Measurements from ENCODE around the gene RNF225.
"Not testable (repeated sequence)": the region's sequence is repeated elsewhere in the genome, so short reads cannot be mapped to it uniquely, and the experiment has no call there.

RNF225 gene

DNA sequence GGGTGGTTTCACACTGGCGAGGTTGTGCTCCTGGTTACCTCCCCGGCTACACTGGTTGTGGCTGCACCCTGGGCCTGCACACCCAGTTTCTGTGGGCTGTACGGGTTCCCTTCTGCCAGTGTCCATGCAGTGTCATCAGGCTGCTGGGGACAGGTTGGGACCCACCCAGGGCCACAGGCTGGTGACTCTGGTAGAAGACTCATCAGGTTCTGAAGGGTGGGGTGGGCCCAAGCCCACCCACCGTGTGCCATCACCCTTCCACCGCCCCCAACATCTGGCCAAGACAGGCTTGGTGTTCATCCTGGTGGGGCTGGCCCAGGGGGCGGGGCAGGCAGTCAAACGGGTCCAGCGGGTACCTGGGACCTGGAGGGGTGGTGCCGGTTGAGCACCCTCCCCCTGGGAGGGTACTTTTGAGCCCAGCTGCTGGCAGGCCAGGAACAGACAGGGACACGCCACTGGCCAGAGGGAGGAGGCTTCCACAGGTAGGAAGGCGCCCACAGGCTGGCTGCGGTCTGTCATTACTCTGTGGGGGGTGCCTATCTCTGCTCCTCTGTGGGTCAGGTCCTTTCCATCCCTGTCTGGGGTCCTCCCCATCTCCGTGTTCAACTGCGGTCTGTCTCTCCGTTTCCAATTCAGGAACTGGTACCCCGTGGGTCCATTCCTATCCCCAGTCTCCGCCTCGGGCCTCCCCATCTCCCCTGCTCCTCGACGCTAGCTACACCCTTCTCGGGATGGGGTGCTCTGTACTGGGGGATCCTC, at the start of gene RNF225:
Gene RNF225, plus strand, starts transcription at position 437 of the 759 bp plus-strand sequence. CDS start 434 bp downstream, outside the sequence.
- peak; percentile 81 for DNase-seq

DNA sequence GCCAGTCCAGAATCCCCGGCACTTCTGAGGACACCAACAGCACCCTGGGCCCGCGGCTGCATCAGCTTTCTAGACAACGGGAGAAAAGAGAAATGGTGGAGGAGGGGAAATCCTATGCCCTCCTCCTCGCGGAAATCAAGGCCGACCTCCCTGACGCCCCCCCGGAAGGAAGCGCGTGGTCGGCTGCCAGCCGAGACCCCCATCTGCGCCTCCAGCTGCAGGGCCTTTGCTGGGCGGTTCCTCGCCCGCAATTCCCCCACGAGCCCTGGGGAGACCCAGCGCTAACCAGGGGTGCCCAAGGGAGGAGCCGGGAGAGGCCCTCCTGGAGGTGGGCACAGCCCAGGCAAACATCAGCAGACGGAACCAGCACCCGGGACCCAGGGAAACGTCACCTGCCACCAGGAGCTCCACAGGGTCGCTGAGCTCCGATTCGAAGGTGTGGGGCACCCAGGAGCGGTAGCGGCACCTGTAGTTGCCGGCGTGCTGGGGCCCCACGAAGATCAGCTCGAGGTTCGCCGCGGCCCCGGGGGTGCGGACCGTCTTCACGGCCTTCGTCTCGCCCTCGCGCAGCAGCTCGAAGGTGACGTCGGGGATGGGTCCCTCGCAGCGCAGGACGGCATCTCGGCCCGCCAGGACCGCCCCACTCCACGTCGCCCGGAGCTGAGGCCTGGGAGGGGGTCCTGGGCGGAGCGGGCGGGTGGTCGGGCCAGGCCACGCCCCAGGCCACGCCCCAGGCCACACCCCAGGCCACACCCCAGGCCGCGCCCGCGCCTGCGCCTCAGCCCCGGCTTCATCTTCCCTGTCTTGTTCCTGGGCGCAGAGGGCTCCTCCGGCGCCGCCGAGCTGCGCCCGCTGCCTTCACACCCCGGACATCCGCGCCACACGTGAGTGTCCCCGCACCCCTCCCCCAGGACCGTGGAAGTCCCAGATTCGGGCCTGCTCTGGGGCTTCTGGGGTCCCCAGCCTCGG, 48.2 kb upstream of the RNF225 start:
- DNase-seq, result peak; percentile 91

DNA sequence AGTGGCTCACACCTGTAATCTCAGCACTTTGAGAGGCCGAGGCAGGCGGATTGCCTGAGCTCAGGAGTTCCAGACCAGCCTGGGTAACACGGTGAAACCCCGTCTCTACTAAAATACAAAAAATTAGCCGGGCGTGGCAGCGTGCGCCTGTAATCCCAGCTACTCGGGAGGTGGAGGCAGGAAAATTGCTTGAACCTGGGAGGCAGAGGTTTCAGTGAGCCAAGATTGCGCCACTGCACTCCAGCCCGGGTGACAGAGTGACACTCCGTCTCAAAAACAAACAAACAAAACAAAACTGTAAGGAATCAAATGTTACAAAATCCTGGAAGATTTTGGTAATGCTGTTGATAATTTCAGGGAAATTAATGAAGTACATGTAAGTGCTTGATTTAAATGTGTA, 47.4 kb upstream of the RNF225 start:
- DNase-seq, result not testable (repeated sequence)

DNA sequence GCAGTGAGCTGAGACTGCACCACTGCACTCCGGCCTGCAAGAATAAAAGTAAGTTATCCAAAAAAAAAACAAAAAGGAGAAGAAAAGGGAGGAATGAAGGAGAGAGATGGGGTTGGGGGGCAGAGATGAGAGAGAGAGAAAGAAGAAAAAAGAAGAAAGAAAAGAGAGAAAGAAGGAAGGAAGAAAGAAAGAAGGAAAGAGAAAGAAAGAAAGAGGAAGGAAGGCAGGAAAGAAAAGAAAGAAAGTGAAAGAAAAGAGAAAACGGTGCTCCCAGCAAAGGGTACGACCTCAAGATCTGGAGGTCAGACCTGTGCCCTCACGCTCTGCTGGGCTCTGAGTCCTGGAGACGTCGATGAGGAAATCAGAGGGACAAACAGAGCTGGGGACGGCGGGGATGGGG, 45.9 kb upstream of the RNF225 start:
- DNase-seq, result no peak

DNA sequence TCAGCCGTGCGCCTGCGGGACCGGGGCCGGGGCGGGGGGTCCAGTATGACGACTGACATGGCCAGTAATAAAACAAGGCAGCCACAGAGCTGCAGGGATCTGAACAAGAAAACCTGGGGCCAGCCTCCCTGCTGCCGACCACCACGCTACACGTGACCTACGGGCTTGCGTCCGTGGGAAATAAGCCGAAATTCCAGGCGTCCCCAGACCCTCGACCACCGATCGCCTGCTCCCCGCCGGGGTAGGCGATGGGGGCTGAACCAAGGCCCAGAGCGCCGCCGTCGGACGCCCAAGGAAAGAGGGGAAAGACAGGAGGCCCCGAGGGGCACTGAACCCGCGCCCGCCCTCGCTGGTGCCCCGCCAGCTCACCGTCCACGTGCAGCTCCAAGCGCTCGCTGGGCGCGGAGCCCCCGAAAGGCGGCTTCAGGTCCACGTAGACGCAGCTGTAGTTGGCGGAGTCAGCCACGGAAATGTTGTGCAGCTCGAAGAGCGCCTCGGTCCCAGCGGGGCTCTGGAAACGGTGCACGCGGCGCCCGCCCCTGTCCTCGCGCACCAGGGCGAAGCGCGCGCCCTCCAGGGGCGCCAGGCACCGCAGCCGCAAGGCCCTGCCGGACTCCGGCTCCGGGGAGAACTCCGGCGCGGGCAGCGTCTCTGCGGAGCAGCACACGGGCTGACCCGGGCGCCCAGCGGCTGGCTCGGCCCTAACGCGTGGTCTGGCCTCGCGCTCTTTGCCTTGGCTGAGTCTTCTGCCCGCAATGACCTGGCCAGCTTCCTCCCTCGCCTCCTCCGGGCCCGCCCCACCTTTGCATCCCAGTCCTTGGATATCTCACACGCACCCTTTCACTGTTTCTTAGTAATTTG, 45.2 kb upstream of the RNF225 start:
- no peak for DNase-seq

DNA sequence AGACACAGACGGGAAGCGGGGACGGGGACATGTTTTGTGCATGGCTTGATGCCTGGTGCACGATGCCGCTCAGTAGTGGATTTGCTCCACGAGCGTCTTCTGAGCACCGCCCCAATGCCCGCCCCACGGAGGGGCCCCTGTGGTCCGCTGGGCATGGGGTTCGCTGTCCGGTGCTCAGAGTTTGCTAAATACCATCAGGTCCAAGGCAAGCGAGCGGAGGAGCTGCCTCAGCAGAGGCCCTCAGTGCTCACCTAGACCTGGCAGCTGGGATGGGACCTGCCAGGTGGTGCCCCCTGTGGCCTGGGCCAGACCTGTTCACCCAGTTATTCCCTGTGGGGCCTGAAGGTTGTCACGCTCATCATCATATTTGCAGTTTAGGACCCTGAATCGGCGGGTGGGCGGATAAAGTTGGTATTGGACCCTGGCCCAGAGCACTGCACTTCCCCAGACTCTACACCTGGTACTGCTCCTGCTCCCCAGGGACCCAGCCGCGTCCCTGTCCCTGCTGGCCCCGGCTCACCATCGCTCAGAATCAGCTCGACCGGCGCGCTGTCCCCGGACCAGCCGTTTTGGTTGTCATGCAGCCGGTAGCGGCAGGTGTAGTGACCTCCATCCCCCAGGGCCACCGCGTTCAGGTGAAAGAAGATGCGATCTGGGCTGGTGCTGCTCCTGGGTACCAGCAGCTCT, 44.4 kb upstream of the RNF225 start:
- DNase-seq, result no peak

DNA sequence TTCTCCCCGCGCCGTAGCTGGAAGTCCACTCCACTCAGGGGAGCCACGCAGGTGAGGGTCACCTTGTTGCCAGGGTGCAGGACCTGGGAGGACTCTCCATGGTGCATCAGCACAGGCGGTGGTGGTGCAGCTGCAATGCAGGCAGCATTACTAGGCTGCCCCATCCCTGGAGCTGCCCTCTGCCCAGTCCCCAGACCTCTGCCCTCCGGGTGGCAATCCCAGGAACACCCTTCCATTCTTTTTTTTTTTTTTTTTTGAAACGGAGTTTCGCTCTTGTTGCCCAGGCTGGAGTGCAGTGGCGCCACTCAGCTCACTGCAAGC, 43.9 kb upstream of the RNF225 start:
- no peak for DNase-seq

GRCh38 chr19:58351990-58352755, 43.3 kb upstream of the RNF225 start:
- no peak for DNase-seq

GRCh38 chr19:58352760-58353671, 42.4 kb upstream of the RNF225 start, which contains the start of gene A1BG:
Gene A1BG, minus strand, starts transcription at chr19:58353492. Its CDS starts 55 bp downstream, at chr19:58353437.
- no peak for DNase-seq

GRCh38 chr19:58353717-58354477, 41.6 kb upstream of the RNF225 start:
- DNase-seq, result no peak

- DNase-seq, result no peak
Observed at GRCh38 chr19:58354478-58355030, 40.9 kb upstream of the RNF225 start.

DNA sequence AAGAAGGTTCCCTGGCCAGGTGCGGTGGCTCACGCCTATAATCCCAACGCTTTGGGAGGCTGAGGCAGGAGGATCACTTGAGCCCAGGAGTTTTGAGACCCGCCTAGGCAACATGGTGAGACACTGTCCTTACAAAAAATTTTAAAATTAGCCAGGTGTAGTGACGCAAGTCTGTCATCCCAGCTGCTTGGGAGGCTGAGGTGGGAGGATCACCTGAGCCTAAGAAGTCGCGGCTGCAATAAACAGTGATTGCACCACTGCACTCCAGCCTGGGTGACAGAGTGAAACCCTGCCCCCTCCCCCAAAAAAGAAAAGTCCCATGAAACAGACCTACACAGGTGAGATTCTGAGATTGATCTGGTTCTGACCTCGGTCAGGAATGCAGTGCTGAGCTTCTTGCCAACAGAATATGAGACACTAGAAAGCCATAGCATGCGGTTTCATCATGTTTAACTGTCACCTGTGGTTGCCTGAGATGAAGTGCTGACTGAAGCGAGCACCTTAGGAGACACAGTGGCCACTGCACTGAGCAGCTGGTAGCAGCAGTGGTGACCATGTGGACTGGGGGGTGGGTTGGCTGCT, 40.1 kb upstream of the RNF225 start:
- no peak for DNase-seq

- peak; percentile 82 for DNase-seq
Observed at GRCh38 chr19:58355908-58356765, 39.3 kb upstream of the RNF225 start.

DNA sequence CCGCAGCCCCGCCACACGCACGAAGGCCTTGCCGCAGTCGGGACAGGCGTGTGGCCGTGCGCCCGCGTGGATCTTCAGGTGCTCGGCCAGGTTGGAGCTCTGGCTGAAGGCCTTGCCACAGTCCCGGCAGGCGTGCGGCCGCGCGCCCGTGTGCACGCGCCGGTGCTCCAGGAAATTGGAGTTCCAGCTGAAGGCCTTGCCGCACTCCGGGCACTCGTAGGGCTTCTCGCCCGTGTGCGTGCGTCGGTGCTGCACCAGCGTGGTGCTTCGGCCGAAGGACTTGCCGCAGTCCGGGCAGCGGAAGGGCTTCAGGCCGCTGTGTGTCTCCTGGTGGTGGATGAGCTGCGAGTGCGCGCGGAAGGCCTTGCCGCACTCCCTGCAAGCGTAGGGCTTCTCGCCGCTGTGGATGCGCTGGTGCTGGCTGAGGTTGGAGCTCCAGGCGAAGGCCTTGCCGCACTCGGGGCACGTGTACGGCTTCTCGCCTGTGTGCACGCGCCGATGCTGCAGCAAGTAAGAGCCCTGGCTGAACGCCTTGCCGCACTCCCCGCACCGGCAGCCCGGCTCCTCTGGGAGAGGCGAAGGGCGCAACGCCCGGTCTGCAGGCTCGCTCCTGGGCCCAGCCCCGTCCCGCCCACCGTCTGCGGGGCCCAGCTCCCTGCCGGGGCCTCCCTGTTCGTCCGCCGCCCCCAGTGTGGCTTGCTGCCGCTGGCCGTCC, 38.5 kb upstream of the RNF225 start:
- no peak for DNase-seq

DNA sequence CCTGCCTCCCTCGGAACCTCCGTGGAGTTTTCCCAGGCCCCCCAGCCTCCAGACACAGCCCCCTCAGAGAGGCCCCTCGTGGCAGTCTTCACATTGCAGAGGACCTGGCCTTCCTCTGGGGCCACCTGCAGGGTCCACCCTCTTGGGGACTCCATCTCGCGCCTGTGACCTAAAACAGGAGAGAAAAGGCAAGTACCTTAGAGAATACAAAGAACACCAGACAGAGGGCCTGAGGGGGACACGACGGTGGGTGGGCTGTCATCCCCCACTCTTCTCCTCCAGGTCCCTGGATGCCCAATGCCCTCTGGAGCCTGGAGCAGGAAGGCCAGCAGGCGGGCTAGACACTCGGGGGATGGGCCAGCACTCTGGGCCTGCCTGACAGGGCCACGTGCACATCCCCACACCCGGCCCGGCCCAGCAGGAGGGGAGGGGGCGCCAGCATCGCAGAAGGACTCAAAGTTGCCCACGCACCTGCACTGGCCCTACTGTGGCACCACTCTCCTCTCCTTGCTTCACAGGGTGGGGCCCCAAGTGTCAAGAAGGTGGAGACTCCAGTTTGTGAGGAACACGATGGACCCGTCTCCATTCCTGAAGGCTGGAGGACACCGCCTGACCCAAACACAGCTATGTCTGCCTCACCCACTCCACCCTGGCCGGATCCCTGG, 37.8 kb upstream of the RNF225 start:
- no peak for DNase-seq

DNA sequence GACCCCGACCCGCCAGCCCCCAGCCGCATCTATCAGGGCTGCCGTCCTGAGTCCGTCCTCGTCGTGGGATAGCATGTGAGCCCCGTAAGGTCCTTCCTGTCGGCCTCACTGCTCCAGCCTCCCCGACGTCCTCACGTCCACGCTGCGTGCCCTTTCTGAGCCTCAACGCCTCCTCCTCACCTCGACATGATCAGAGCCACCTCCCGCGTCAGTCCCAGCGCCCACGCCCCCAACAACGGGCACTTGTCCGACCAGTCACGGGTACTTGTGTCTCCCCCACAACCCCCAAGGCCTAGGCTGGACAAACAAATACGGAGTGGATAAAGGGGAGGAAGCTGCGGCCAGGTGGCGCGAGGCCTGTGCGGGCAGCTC, 33.6 kb upstream of the RNF225 start:
- peak; percentile 85 for DNase-seq
